H9 (cell line): ENCODE data around the gene NGRN. TPM values are rescaled to one million over a fixed set of nuclear protein-coding genes. Genes with fewer than 3 reads are reported as not detected.

Experiments
- DNase-seq: peaks from one replicate; pipeline ENCODE4 v3.0.0-alpha.2; 2017
- H2AFZ ChIP-seq: one replicate; pipeline ENCODE4 v1.6.1; 2013; ENCODE audit warnings: mild to moderate bottlenecking, low read length, control low read depth, moderate library complexity
- H2AK5ac ChIP-seq: 2 replicates; pipeline ENCODE4 v1.6.1; 2013; ENCODE audit warnings: low read length, control low read depth, mixed read lengths; ENCODE audit not compliant: insufficient read length
- H2BK120ac ChIP-seq: one replicate; pipeline ENCODE4 v1.6.1; 2013; ENCODE audit warnings: low read depth, mild to moderate bottlenecking, low read length, control low read depth, inconsistent platforms; ENCODE audit not compliant: poor library complexity, severe bottlenecking
- H2BK12ac ChIP-seq: 2 replicates; pipeline ENCODE4 v1.6.1; 2013; ENCODE audit warnings: low read length, control low read depth, mixed read lengths, low read depth; ENCODE audit not compliant: insufficient read length
- H2BK15ac ChIP-seq: 2 replicates; pipeline ENCODE4 v1.6.1; 2013; ENCODE audit warnings: low read depth, low read length, control low read depth
- H2BK20ac ChIP-seq: one replicate; pipeline ENCODE4 v1.6.1; 2013; ENCODE audit warnings: low read depth, mild to moderate bottlenecking, low read length, control low read depth, inconsistent platforms; ENCODE audit not compliant: poor library complexity, severe bottlenecking
- H2BK5ac ChIP-seq: 2 replicates; pipeline ENCODE4 v1.6.1; 2013; ENCODE audit warnings: low read length, control low read depth, mixed read lengths; ENCODE audit not compliant: insufficient read length
- H3K14ac ChIP-seq: 2 replicates; pipeline ENCODE4 v1.6.1; 2013; ENCODE audit warnings: low read length, control low read depth; ENCODE audit not compliant: insufficient read depth
- H3K18ac ChIP-seq: 2 replicates; pipeline ENCODE4 v1.6.1; 2013; ENCODE audit warnings: low read depth, mild to moderate bottlenecking, mixed read lengths, low read length, control low read depth; ENCODE audit not compliant: insufficient read length
- H3K23ac ChIP-seq: 2 replicates; pipeline ENCODE4 v1.6.1; 2013; ENCODE audit warnings: low read length, control low read depth, mixed read lengths, low read depth; ENCODE audit not compliant: insufficient read length
- H3K23me2 ChIP-seq: 2 replicates; pipeline ENCODE4 v1.6.1; 2013; ENCODE audit warnings: low read depth, mild to moderate bottlenecking, mixed read lengths, low read length, control low read depth; ENCODE audit not compliant: insufficient read length, poor library complexity, severe bottlenecking
- H3K27ac ChIP-seq: 2 replicates; pipeline ENCODE4 v1.5.1; 2013; ENCODE audit warnings: low read length, control low read depth, mixed read lengths, low read depth; ENCODE audit not compliant: insufficient read length
- H3K27me3 ChIP-seq: 2 replicates; pipeline ENCODE4 v1.6.1; 2013; ENCODE audit warnings: low read length, control low read depth, inconsistent platforms; ENCODE audit not compliant: insufficient read depth
- H3K4ac ChIP-seq: 2 replicates; pipeline ENCODE4 v1.6.1; 2013; ENCODE audit warnings: low read depth, mild to moderate bottlenecking, control low read depth, inconsistent platforms, low read length, moderate library complexity
- H3K4me1 ChIP-seq: 2 replicates; pipeline ENCODE4 v1.6.1; 2013; ENCODE audit warnings: low read length, control low read depth, inconsistent platforms; ENCODE audit not compliant: insufficient read depth
- H3K4me2 ChIP-seq: 2 replicates; pipeline ENCODE4 v1.6.1; 2013; ENCODE audit warnings: low read length, control low read depth, mixed read lengths; ENCODE audit not compliant: insufficient read length, insufficient read depth
- H3K56ac ChIP-seq: 2 replicates; pipeline ENCODE4 v1.6.1; 2013; ENCODE audit warnings: low read depth, mild to moderate bottlenecking, mixed read lengths, low read length, control low read depth; ENCODE audit not compliant: insufficient read length
- H3K79me1 ChIP-seq: 2 replicates; pipeline ENCODE4 v1.6.1; 2013; ENCODE audit warnings: low read depth, mild to moderate bottlenecking, moderate library complexity, low read length, control low read depth, inconsistent platforms; ENCODE audit not compliant: insufficient read depth, poor library complexity, severe bottlenecking
- H3K79me2 ChIP-seq: 2 replicates; pipeline ENCODE4 v1.6.1; 2013; ENCODE audit warnings: low read length, control low read depth, inconsistent platforms; ENCODE audit not compliant: insufficient read depth
- H3K9ac ChIP-seq: 2 replicates; pipeline ENCODE4 v1.6.1; 2013; ENCODE audit warnings: low read length, control low read depth, mixed read lengths; ENCODE audit not compliant: insufficient read length; ENCODE audit errors: extremely low read depth
- H3K9me3 ChIP-seq: one replicate; pipeline ENCODE4 v1.6.1; 2013; ENCODE audit warnings: low read depth, low read length, inconsistent platforms; ENCODE audit not compliant: control insufficient read depth
- H3T11ph ChIP-seq: one replicate; pipeline ENCODE4 v1.6.1; 2013; ENCODE audit warnings: mild to moderate bottlenecking, low read length, control low read depth, inconsistent platforms
- H4K20me1 ChIP-seq: one replicate; pipeline ENCODE4 v1.6.1; 2013; ENCODE audit not compliant: control insufficient read depth, insufficient read length, insufficient read depth
- H4K5ac ChIP-seq: 2 replicates; pipeline ENCODE4 v1.6.1; 2013; ENCODE audit warnings: low read depth, mild to moderate bottlenecking, mixed read lengths, low read length, control low read depth; ENCODE audit not compliant: insufficient read length
- H4K8ac ChIP-seq: replicated peaks from 2 replicates; pipeline ENCODE4 v1.6.1; 2013; ENCODE audit warnings: low read length, control low read depth, mixed read lengths, low read depth; ENCODE audit not compliant: insufficient read length
- H4K91ac ChIP-seq: 2 replicates; pipeline ENCODE4 v1.6.1; 2013; ENCODE audit warnings: low read depth, mild to moderate bottlenecking, moderate library complexity, mixed read lengths, low read length, control low read depth; ENCODE audit not compliant: insufficient read length
- H3K27ac Mint-ChIP-seq, 3 experiments: 2 replicates in 2 of 3; 3 replicates in 1 of 3; pipeline ENCODE4 v1.8.0; 2020 to 2021; ENCODE audit warnings: mixed read lengths in 3 of 3, mild to moderate bottlenecking in 1 of 3, moderate library complexity in 1 of 3
- H3K27me3 Mint-ChIP-seq: 2 replicates; pipeline ENCODE4 v1.8.0; 2021; ENCODE audit warnings: low read depth, mild to moderate bottlenecking, moderate library complexity, mixed read lengths
- H3K36me3 Mint-ChIP-seq, 3 experiments: 2 replicates in 2 of 3; 3 replicates in 1 of 3; pipeline ENCODE4 v1.8.0; 2020 to 2021; ENCODE audit warnings: low read depth in 3 of 3, mixed read lengths in 3 of 3; ENCODE audit not compliant: insufficient read depth in 1 of 3
- H3K4me1 Mint-ChIP-seq, 2 experiments: 2 replicates each; pipeline ENCODE4 v1.8.0; 2020; ENCODE audit warnings: mixed read lengths in 2 of 2
- H3K4me3 Mint-ChIP-seq, 2 experiments: 2 replicates in 1 of 2; 3 replicates in 1 of 2; pipeline ENCODE4 v1.8.0; 2020 to 2021; ENCODE audit warnings: mild to moderate bottlenecking in 2 of 2, mixed read lengths in 2 of 2, moderate library complexity in 1 of 2
- H3K9me3 Mint-ChIP-seq, 2 experiments: 2 replicates in 1 of 2; 3 replicates in 1 of 2; pipeline ENCODE4 v1.8.0; 2020; ENCODE audit warnings: mild to moderate bottlenecking in 2 of 2, mixed read lengths in 2 of 2, moderate library complexity in 1 of 2
- WGBS: extraction: QIAGEN DNeasy Blood & Tissue Kit; methylation state at CpG from one replicate; pipeline ENCODE4 v1.1.7; 2013; ENCODE audit warnings: missing lambda C conversion rate, low lambda C conversion rate, mixed read lengths; ENCODE audit not compliant: insufficient read length; ENCODE audit errors: extremely low coverage; 5-methylcytosine and 5-hydroxymethylcytosine counted together
- total RNA-seq: library from RNA; stranded (reverse); gene quantifications from 2 replicates; pipeline ENCODE4 v1.2.1, GENCODE V29; 2021
- TF ChIP-seq, protein P1 (sequence below): fragments of 200-600 bp; sonication (generic); conservative IDR thresholded peaks from 3 replicates; pipeline ENCODE4 v1.8.0; 2021; ENCODE audit warnings: antibody characterized with exemption, mild to moderate bottlenecking

Gene NGRN
- total RNA-seq, 1 experiment from 2014 or later: 79.2 TPM

DNA sequence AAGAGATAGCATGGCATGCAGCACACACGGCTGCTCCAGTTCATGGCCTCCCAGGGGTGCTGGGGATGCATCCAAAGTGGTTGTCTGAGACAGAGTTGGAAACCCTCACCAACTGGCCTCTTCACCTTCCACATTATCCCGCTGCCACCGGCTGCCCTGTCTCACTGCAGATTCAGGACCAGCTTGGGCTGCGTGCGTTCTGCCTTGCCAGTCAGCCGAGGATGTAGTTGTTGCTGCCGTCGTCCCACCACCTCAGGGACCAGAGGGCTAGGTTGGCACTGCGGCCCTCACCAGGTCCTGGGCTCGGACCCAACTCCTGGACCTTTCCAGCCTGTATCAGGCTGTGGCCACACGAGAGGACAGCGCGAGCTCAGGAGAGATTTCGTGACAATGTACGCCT is 36.5 kb upstream of the NGRN start:
- peaks cover 7% of the 10 kb centered on the region for H3K23me2 ChIP-seq
- no peak overlapping the region for H3K56ac ChIP-seq
- H3K4me3 Mint-ChIP-seq: no peak overlapping the region; a peak in 1 of 5 replicates
- no peak overlapping the region for H2BK20ac ChIP-seq
- no peak overlapping the region; a peak in 1 of 7 replicates for H3K27ac Mint-ChIP-seq
- no CpG with 5 or more reads among the region's 15 CpGs for WGBS
- no peak overlapping the region for H3K14ac ChIP-seq
- no peak overlapping the region for H2AK5ac ChIP-seq
- H2BK5ac ChIP-seq: no peak overlapping the region
- no peak overlapping the region for H4K91ac ChIP-seq
- no peaks in the 10 kb centered on the region for H3K79me1 ChIP-seq
- H4K5ac ChIP-seq: no peak overlapping the region
- no peaks in the 10 kb centered on the region for H4K20me1 ChIP-seq
- H2AFZ ChIP-seq: no peak overlapping the region
- H3K4me1 Mint-ChIP-seq: peaks cover 6 to 8% of the 10 kb centered on the region in 2 experiments
- no peak overlapping the region for H4K8ac ChIP-seq
- H3K4me1 ChIP-seq: no peaks in the 10 kb centered on the region
- H3K4ac ChIP-seq: no peak overlapping the region
- no peaks in the 10 kb centered on the region for H3K79me2 ChIP-seq
- no peak overlapping the region for H2BK15ac ChIP-seq
- no peak overlapping the region for H3K9ac ChIP-seq
- no peak overlapping the region for H2BK12ac ChIP-seq
- H3K18ac ChIP-seq: no peak overlapping the region
- peaks cover 1% of the 10 kb centered on the region; the same call in 1 of the 2 replicates for H3K27me3 Mint-ChIP-seq
- H3K36me3 Mint-ChIP-seq: peaks cover 26 to 60% (median 48%) of the 10 kb centered on the region in 3 experiments
- H3K23ac ChIP-seq: no peak overlapping the region
- no peaks in the 10 kb centered on the region for H3K27me3 ChIP-seq
- no peak for DNase-seq
- H3K9me3 ChIP-seq: no peaks in the 10 kb centered on the region
- H3K9me3 Mint-ChIP-seq: no peaks in the 10 kb centered on the region
- H2BK120ac ChIP-seq: no peak overlapping the region
- H3K27ac ChIP-seq: no peak overlapping the region
- H3K4me2 ChIP-seq: no peak overlapping the region
- TF ChIP-seq, protein P1, sequence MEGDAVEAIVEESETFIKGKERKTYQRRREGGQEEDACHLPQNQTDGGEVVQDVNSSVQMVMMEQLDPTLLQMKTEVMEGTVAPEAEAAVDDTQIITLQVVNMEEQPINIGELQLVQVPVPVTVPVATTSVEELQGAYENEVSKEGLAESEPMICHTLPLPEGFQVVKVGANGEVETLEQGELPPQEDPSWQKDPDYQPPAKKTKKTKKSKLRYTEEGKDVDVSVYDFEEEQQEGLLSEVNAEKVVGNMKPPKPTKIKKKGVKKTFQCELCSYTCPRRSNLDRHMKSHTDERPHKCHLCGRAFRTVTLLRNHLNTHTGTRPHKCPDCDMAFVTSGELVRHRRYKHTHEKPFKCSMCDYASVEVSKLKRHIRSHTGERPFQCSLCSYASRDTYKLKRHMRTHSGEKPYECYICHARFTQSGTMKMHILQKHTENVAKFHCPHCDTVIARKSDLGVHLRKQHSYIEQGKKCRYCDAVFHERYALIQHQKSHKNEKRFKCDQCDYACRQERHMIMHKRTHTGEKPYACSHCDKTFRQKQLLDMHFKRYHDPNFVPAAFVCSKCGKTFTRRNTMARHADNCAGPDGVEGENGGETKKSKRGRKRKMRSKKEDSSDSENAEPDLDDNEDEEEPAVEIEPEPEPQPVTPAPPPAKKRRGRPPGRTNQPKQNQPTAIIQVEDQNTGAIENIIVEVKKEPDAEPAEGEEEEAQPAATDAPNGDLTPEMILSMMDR: no peak
- H3T11ph ChIP-seq: no peak overlapping the region
